Osteocyte (in vitro differentiated cells): ENCODE measurements around the gene CDH23. TPM values are rescaled to one million over a fixed set of nuclear protein-coding genes. Genes with fewer than 3 reads are reported as not detected.

Source experiments
- DNase-seq: peaks from one replicate; pipeline ENCODE4 v3.0.0; 2021; ENCODE audit warnings: mixed read lengths; ENCODE audit not compliant: unreplicated experiment; ENCODE audit errors: extremely low spot score
- H3K27ac Mint-ChIP-seq: one replicate; pipeline ENCODE4 v1.8.0; 2021; ENCODE audit warnings: mild to moderate bottlenecking, mixed read lengths; ENCODE audit not compliant: unreplicated experiment
- H3K27me3 Mint-ChIP-seq: one replicate; pipeline ENCODE4 v1.8.0; 2021; ENCODE audit warnings: mixed read lengths; ENCODE audit not compliant: unreplicated experiment
- H3K36me3 Mint-ChIP-seq: one replicate; pipeline ENCODE4 v1.8.0; 2021; ENCODE audit warnings: mixed read lengths; ENCODE audit not compliant: unreplicated experiment
- H3K4me1 Mint-ChIP-seq: one replicate; pipeline ENCODE4 v1.8.0; 2021; ENCODE audit warnings: mixed read lengths; ENCODE audit not compliant: unreplicated experiment
- H3K4me3 Mint-ChIP-seq: one replicate; pipeline ENCODE4 v1.8.0; 2021; ENCODE audit warnings: mild to moderate bottlenecking, moderate library complexity, mixed read lengths; ENCODE audit not compliant: unreplicated experiment
- H3K9me3 Mint-ChIP-seq: one replicate; pipeline ENCODE4 v1.8.0; 2021; ENCODE audit warnings: mixed read lengths; ENCODE audit not compliant: unreplicated experiment
- total RNA-seq: library from RNA; stranded (reverse); gene quantifications from 2 replicates; pipeline ENCODE4 v1.2.1, GENCODE V29; 2021
- TF ChIP-seq, protein P1 (sequence below): fragments of 200-600 bp; sonication (generic); IDR thresholded peaks from 2 replicates; pipeline ENCODE4 v1.5.0; 2021; ENCODE audit warnings: antibody characterized with exemption, mild to moderate bottlenecking, moderate library complexity

The CDH23 gene
- total RNA-seq, 1 donor from 2014 or later, result not detected

DNA sequence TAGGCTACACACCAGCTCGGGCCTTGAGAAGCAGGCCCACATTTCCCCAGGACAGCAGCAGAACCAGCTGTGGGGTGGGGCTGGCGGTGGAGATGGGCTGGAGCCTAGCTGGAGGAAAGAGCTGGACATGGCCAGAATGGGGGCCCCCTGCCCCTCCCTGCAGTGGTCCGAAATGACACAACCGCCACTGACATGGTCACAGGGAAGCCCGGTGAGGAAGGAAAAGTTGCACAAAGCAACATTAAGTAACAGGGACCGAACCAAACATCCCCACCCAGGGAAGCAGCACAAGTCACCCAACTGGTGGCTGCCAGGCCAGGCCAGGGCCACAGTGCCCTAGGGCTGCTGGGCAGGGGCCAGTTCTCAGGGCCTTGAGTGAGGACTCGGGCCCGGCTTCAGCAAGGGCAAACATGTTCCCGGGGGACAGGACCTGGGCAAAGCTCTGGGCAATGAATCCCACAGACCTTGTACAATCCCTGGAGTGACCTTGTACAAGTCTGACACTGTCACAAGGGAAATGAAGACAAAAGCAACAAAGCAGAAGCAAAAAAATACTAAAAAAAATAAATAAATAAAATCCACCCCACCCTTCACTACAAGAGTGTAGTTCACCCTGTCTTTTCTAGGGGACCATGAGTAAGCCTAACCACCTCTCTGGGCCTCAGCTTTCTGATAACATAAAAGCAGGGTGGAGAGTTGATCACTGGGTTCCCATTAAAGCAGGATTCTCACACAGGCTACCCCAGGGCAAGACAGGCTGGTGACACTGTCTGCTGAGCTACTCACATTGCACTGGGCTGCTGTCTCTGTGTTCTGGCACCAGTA is 421.3 kb downstream of the CDH23 start:
- Mint-ChIP-seq H3K36me3 (peaks cover 68% of the 10 kb centered on the region), H3K27ac (no peak overlapping the region)
- DNase-seq, result no peak

DNA sequence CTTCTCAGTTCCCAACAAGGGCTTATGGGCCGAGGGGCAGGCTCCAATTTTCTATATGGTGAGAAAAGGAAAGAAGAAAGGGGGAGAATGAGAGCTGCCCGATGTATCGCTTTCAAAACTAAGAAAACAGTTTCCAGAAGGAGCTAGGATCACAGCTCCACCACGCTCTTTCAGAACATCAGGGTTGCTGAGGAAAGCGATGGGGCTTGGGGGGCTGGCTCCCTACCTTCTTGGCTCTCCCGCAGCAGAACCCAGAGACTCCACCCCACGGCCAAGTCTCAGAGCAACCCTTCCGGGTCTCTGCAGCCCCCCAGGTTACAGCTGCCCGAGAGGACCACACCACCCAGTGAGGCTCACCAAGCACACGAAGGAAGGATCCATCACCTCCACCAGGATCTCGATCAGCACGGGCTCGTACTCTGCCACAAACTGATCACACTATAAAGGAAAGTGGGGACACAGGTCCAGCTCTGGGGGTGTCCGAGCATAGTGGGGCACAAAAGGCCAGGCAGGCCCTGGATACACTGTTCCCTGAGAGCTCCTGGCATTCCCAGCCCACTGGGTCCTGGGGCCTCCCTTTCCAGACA is 422.0 kb downstream of the CDH23 start:
- H3K4me1 Mint-ChIP-seq, result no peaks in the 10 kb centered on the region
- H3K27ac Mint-ChIP-seq, result no peak overlapping the region
- DNase-seq, result no peak
- no peaks in the 10 kb centered on the region for H3K9me3 Mint-ChIP-seq
- H3K4me3 Mint-ChIP-seq, result no peak overlapping the region
- no peaks in the 10 kb centered on the region for H3K27me3 Mint-ChIP-seq
- H3K36me3 Mint-ChIP-seq, result peaks cover 67% of the 10 kb centered on the region
- TF ChIP-seq, protein P1, sequence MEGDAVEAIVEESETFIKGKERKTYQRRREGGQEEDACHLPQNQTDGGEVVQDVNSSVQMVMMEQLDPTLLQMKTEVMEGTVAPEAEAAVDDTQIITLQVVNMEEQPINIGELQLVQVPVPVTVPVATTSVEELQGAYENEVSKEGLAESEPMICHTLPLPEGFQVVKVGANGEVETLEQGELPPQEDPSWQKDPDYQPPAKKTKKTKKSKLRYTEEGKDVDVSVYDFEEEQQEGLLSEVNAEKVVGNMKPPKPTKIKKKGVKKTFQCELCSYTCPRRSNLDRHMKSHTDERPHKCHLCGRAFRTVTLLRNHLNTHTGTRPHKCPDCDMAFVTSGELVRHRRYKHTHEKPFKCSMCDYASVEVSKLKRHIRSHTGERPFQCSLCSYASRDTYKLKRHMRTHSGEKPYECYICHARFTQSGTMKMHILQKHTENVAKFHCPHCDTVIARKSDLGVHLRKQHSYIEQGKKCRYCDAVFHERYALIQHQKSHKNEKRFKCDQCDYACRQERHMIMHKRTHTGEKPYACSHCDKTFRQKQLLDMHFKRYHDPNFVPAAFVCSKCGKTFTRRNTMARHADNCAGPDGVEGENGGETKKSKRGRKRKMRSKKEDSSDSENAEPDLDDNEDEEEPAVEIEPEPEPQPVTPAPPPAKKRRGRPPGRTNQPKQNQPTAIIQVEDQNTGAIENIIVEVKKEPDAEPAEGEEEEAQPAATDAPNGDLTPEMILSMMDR, result no peak

More for the DNA sequence above, 421.3 kb downstream of the CDH23 start:
- H3K27me3 Mint-ChIP-seq, result no peaks in the 10 kb centered on the region
- TF ChIP-seq, protein P1, result no peak
- no peaks in the 10 kb centered on the region for H3K4me1 Mint-ChIP-seq
- H3K9me3 Mint-ChIP-seq, result no peaks in the 10 kb centered on the region
- H3K4me3 Mint-ChIP-seq, result no peak overlapping the region

DNA sequence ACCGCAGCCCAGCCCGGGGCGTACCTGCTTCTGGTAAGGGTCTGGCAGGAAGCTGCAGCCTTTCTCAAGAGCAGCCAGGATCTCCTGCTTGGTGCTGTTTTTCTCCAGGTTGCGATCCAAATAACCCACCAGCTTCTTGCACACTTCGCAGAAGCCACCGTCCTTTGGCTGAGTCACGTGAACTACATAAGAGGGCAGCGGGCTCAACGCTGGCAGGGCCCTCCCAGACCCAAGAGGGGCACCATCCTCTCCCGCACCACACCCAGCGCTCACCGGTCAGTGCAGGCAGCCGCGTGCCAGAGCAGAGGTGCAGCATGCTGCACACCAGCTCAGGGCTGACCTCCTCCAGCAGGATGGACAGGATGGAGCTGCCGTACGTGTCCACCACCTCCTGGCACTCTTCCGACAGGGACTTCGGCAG is 422.7 kb downstream of the CDH23 start:
- H3K4me1 Mint-ChIP-seq, result no peaks in the 10 kb centered on the region
- peaks cover 69% of the 10 kb centered on the region for H3K36me3 Mint-ChIP-seq
- H3K9me3 Mint-ChIP-seq, result no peaks in the 10 kb centered on the region
- no peaks in the 10 kb centered on the region for H3K27me3 Mint-ChIP-seq
- no peak overlapping the region for H3K4me3 Mint-ChIP-seq
- TF ChIP-seq, protein P1, result no peak
- no peak for DNase-seq
- no peak overlapping the region for H3K27ac Mint-ChIP-seq

DNA sequence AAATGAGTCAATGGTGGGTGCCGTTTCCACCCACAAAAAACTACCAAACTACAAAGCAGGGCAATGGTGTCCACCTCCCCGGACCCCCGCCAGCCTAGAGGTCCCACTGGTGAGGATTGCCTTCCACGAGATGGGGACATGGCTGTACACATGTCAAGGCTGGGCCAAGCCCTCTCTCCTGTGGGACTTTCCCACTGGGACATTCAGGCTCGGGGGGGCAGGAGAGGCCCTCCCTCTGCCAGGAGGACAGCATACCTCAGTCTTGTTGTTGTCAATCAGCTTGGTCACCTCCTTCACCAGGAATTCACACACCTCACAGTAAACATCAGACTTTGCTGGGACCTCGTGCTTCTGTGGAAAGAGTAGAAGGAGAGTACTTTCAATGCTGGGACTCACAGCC is 423.3 kb downstream of the CDH23 start:
- H3K4me3 Mint-ChIP-seq, result no peak overlapping the region
- TF ChIP-seq, protein P1, result no peak
- no peak for DNase-seq
- H3K36me3 Mint-ChIP-seq, result peaks cover 67% of the 10 kb centered on the region
- H3K27ac Mint-ChIP-seq, result no peak overlapping the region
- H3K9me3 Mint-ChIP-seq, result no peaks in the 10 kb centered on the region
- no peaks in the 10 kb centered on the region for H3K27me3 Mint-ChIP-seq
- no peaks in the 10 kb centered on the region for H3K4me1 Mint-ChIP-seq

DNA sequence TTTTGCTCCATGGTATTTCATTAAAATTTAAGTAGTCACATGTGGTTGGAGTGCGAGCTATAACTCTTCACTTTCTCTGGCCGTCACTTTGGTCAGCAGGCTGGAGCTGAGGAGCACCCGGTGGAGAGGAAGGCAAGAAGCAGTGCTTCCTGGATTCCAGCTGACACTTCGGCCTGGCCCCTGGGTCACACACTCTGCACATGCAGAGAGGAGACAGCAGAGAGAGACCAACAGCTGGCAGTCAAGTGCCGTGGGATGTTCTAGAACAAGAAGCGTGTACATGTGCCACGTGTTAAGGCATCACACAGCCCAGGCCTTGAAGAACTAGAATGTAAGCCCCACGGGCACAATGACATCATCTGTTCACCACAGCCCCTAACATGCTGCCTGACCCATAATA is 424.2 kb downstream of the CDH23 start:
- no peaks in the 10 kb centered on the region for H3K9me3 Mint-ChIP-seq
- H3K27me3 Mint-ChIP-seq, result no peaks in the 10 kb centered on the region
- H3K27ac Mint-ChIP-seq, result no peak overlapping the region
- no peaks in the 10 kb centered on the region for H3K4me1 Mint-ChIP-seq
- H3K36me3 Mint-ChIP-seq, result peaks cover 68% of the 10 kb centered on the region
- DNase-seq, result no peak
- no peak overlapping the region for H3K4me3 Mint-ChIP-seq
- TF ChIP-seq, protein P1, result no peak
